NCI-H446 treated with DMSO at 0.1 percent for 48 hours (cell line): ENCODE results near the gene PLGRKT.
"Not testable (repeated sequence)": the region's sequence is repeated elsewhere in the genome, so short reads cannot be mapped to it uniquely, and the experiment has no call there.

Experiments used
- DNase-seq: peaks from one replicate; lab custom pipeline; 2025; lab: John Stamatoyannopoulos, UW

The PLGRKT gene

DNA sequence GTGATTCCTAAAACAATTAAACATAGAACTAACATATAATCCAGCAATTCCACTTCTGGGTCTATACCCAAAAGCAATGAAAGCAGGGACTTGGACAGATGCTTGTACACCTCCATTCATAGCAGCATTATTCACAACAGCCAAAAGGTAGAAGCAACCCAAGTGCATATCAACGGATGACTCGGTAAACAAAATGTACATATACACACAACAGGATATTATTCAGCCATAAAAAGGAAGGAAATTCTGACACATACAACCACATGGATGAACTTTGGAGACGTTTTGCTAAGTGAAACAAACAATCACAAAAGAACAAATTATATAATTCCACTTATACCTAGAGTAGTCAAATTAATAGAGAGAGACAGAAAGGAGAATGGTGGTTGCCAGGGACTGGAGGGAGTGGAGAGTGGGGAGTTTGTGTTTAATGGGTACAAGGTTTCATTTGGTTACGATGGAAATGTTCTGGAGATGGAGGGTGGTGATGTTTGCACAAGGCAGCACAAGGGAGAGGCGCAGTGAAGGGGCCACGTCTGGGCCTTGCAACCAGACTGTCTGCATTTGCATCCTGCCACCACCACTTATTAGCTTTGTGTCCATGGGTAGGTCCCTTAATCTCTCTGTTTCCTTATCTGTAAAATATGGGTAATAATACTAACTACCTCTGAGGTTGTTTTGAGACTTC lies 61.8 kb downstream of the PLGRKT start:
- DNase-seq = no peak

DNA sequence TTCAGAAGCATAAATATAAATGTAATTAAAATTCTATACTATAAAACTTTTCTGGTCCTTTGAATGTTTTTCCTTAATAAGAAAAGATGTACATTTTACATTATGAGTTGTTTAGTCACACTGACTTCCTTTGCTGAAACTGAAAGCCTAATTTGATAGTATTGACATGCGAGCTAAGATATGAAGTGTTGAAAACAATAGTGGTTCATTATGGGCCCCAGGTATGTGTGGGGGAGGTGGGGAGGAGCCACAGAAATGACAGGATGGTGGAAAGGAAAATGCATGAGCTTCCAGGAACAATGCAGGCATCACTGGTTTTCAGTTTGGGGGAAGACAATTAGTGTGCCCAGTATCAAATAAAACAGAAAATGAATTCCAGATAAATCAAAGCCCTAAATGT lies 62.6 kb downstream of the PLGRKT start:
- DNase-seq = no peak

DNA sequence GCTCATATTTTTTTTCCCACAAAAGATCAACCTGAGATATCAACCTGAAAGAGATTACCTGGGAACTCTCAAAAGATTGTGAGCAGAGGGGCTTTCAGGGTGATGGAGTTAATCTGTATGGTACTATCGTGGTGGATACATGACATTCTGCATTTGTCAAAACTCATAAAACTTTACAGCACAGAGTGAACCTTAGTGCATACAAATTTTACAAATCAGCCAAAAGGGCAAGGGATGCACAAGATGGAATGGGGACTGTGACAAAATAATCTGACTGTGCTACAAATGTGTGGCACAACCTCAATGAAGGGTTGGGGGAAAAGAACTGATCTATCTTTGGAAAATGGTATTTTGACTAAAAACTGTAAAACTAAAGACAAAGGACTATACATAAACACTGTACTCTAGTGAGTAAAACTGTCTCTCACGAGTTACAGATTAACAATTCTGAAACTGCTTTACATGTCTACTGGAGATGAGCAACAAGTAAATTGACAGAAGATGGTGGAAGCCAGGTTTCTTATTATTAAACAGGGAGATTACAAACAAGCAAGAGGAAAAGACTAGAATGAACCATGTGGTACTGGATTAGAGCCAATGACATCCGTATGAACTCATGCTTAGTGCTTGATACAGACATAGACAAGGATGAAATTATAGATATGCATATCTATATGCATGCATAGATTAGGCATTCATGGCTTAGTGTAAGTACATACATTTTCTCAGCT lies 73.3 kb downstream of the PLGRKT start:
- DNase-seq = no peak

DNA sequence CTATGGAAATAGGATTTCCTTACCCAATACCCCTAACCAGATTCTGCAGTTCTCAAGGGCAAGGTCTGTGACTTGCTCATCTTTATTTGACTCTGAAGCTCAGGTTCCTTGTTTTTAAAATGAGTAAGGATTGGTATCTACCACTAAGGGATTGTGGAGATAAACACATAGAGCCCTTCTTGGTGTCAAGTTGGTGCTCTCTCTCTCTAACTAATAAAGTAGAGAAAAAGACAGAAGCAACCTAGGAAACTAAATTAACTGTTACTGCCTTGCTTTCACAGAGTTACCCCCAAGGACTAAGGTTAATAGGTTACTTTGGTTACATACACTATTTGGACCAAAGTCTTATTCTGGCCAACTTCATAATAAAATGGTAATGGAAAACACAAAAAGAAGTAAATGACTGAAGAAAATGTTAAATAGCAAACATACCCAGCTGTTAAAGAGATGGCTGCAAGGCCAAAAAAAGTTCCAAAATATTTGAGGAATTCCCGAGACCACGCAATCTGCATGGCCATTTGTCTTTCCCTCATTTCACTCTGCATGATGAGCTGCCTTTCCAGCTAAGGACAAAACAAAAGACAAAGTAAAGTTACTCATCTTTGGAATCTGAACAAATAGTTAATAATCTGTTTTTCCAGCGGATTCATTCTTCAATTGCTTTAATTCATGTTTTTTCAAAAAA lies 76.3 kb downstream of the PLGRKT start:
- DNase-seq = no peak

DNA sequence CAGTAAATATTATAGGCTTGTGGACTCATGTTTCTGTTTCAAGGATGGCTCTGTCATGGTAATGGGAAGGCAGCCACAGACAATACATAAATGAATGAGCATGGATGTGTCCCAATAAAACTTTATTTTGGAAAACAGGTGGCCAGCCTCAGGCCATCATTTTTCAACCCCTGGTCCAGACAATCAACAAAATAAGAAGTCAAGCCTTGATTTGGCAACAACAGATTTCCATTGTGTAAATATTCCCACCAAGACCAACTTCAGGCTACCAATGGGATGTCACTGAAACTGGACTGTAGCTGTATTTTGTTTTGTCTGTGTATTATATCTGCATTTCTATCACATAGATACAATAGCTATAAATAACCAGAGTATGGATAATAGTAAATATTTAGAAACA lies 77.4 kb downstream of the PLGRKT start:
- DNase-seq = no peak

DNA sequence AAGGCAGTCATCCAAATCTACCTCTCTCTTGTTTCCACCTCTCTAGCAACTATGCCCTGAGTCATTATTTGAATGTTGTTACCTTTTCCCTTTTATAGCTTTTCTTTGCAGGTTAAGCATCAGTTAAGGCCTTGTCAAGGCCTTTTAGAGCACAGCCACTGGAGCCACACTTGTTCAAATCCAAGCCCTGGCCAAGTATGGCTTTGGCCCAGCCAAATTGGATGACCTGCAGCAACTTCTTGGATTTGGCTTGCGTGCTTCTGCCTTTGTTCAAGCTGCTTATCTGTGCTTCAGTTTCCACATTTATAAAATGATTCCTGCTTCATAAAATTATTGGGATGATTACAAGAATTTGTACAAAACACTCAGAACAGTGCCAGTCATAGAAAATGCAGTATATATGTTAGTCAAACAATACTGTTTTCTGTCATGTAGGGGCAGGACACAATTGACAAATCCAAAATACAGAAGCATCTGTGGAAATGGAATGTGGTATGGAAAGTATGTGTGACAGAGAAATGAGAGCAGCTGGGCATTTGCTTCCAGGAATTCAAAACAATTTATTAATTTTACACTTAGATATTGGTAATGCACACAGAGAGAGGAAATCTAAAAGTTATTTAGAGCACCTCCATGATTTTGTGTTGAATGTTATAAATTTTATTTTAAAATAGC lies 80.2 kb downstream of the PLGRKT start:
- DNase-seq = no peak

DNA sequence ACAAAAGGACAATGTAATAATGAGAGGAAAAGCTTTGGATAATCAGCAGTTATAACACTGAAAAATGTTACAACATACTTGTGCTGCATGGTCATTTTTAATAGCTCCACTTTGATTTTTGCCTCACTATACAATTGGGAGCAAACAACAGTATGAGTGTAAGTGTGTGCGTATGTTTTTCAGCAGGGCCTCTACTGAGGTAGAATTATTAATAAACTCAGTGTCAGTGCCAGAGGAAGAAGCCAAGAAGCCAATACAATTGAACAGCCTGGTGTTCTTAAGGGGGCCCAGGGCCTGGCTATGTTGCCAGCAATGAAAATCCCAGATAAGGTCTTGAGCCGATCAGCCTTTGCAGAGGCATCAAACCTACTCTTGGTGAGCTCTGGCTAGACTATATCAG lies 81.9 kb downstream of the PLGRKT start:
- no peak for DNase-seq

DNA sequence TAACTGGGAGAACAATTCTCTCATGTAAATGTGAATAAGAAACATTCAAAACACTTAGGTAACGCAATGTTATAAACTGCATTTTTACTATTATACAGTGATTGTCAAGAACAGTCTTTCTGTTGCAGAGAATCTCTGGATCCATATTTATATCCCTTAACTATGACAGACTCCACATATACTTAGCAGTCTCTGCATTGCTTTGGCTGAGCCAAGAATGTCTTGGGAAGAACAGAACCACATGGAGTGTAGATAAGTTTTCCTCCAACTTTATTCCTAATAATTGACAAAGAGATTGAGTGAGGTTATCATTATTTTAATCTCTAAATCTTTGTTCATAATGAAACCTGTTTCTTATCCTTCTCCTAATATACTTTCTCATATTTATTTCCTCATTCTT lies 82.5 kb downstream of the PLGRKT start:
- DNase-seq = no peak

DNA sequence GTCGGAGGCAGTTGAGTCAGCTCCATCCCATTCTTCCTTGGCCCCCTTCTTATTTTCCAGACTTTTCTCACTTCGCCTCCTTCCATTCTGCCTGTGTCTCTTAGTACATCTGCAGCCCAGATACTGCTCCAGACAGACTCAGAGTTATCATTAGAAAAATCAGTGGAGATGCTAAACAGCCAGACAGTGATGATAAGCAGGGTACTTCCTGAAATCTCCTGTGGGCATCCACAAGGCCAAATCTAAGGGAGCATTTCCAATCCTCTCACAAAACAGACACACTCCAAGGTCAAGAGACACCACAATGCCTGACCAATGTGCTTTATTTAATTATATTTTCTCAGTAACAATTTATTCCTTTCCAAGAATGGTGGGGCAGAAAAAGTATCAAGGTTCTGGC lies 83.5 kb downstream of the PLGRKT start:
- no peak for DNase-seq

DNA sequence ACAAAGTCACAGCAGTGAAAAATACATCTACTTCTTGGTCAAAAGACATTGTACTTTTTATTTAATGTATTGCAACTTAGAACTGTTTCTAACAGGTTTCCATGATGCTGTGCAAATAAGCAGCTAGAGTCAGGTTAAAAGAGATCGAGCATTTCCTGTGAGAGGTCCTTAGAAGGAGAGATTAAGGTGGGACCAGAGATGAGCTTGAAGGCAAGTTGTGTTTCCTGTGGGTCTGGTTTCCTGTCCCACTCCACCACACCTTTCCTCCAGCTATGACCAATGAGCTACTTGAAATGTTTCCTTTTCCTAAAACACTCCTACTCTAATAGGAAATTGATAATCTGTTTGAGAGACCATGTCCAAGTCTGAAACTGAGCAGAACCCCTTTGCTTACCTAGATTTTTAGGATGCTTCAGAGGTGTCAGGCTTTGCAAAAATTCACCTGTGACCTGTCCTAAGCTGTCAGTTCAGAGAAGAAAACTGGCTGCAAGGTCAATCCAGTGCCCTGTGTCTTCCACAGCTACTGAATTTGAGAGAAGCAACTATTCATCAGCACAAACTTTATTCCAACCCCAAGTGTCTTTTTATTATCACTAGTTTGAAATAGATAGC lies 85.0 kb downstream of the PLGRKT start:
- DNase-seq = no peak

DNA sequence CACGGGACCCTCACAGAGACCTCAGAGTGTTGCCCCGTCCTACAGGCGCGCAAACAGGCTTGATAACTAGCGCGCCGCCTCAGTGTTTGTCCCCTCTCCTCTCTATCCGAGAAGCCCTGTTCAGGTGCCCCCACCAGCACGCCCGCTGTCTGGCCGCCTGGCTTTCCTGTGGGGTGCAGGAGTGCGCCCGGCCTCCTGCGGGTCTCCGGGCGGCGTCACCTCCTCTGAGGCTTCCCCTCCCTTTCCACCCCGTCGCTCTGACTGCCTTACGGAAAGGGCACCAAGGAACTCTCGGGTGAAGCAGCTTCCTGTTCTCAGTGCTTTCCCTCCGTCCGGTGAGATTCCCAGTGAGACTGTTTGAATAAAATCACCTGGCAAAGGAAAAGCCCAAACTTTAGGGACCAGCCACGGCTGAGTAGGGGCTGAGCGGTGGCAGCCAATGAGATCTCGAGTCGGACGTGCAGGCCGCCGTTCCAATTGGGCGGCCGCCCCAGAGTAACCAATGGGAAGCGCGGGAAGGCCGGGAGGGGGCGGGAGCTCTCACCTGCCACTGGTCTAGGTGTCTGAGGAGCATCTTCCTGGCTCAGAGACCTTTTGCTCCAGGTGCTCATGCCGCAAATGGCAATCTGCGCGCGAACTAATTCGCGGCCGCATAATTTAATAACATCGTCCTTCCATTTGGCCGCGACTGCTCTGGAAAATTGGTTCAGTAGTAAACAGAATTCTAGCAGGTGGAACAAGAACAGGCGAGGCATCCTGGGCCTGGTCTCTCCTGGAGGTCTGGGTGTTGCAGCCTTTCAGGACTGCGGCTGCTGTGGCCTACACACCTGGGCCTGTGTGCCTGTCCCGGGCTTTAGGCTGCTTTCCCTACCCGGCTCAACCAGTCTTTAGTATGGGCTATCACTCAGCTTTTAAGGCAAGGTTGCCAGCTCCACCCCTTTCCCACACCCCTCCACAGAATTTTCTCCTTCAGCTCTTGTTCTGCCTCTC lies 98.4 kb downstream of the PLGRKT start, which contains the start of gene RLN1:
TSS of gene RLN1 (minus strand) at position 885 of the 990 bp plus-strand sequence. CDS start at position 755, 130 bp downstream.
- DNase-seq = not testable (repeated sequence)

DNA sequence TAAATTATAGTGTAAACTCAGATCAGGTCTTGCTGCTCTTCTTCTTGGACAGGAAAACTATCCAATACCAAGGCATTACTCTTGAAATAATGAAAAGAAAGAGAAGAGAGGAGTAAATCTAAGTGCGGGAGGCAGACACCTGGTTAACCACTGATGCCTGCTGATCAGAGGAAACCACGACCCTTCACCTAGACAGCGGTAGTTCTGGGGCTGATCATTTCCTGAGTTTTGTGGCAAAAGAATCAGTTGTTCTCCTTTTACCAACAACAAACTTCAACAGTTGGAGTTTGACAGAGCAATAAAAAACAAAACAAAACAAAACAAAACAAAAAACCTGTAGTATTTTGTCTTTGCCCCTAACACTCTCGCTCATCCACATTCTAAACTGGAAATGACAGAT lies 101.0 kb downstream of the PLGRKT start:
- DNase-seq = no peak

DNA sequence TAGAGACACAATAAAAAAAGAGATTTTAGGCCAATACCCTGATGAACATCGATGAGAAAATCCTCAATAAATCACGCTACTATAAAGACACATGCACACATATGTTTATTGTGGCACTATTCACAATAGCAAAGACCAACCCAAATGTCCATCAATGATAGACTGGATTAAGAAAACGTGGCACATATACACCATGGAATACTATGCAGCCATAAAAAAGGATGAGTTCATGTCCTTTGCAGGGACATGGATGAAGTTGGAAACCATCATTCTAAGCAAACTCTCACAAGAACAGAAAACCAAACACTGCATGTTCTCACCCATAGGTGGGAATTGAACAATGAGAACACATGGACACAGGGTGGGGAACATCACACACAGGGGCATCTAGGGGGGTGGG lies 106.4 kb downstream of the PLGRKT start:
- not testable (repeated sequence) for DNase-seq

DNA sequence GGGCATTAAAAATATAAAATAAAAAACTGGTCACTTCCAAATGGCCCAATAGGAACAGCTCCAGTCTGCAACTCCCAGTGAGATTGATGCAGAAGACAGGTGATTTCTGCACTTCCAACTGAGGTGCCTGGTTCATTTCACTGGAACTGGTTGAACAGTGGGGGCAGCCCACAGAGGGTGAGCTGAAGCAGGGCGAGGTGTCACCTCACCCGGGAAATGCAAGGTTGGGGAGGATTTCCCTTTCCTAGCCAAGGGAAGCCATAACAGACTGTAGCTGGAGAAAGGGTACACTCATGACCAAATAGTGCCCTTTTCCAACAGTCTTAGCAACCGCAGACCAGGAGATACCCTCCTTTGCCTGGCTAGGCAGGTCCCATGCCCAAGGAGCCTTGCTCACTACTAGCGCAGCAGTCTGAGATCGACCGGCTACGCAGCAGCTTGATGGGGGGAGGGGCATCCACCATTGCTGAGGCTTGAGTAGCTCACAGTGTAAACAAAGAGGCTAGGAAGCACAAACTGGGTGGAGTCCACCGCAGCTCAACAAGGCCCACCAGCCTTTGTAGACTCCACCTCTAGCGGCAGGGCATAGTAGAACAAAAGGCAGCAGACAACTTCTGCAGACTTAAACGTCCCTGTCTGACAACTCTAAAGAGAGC lies 110.7 kb downstream of the PLGRKT start:
- no peak for DNase-seq

DNA sequence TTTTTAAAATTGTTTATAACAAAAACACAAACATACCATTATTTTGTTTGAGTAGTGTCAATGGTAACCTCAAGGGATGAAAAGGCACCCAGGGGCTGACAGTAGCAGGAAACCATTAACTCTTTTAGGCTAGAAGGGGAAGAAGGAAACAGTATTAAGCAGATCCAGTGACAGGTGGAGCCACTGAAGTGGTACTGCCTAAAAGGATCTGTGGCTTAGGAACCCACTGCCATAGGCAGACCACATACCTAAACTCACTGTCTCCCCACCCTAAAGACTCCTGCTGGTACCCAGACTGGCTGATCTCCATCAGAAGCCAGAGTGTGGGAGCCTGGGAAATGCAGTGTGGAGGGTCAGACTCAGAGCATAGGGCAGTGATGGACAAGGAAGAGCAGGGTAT lies 111.5 kb downstream of the PLGRKT start:
- no peak for DNase-seq

DNA sequence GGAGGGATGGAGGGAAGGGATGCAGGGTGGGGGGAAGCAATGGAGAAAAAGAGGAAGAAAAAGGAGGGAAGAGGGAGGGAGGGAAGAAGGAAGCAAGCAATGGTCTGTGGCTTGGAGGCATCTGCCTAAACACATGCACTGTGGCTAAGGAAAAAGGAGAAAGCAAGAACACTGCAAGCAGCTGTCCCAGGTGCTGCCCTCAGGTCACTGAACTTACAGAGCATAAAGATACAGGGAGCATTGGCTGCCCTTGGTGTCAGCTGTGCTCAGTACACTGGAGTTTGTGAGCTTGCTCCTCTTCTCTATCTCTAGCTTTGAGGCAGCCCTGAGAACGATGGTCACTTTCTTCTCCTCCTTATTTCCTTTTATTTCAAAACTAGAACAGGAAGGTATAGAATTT lies 116.1 kb downstream of the PLGRKT start:
- not testable (repeated sequence) for DNase-seq

DNA sequence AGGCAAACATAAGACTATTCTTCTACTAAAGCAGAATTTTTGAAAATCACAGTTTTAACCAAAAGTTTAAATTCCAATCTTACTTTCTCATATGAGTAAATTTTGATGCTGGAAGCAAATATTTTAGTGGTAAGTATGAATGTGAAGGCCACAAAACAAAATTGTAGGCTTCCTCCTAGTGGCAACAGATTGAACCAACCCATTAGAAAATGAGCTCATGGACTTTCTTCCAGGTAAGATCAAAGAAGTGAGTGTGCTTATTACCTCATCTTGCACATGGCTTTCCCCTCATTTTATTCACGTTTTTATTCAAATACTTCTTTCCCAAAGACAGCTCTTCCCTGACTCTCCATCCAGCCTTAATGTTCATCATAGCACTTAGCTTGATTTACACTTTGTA lies 116.7 kb downstream of the PLGRKT start:
- no peak for DNase-seq

DNA sequence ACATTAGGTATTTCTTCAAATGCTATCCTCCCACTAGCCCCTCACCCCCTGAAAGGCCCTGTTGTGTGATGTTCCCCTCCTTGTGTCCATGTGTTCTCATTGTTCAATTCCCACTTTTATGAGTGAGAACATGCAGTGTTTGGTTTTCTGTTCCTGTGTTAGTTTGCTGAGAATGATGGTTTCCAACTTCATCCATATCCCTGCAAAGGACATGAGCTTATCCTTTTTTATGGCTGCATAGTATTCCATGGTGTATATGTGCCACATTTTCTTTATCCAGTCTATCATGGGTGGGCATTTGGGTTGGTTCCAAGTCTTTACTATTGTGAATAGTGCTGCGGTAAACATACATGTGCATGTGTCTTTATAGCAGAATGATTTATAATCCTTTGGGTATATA lies 121.3 kb downstream of the PLGRKT start:
- DNase-seq = not testable (repeated sequence)

DNA sequence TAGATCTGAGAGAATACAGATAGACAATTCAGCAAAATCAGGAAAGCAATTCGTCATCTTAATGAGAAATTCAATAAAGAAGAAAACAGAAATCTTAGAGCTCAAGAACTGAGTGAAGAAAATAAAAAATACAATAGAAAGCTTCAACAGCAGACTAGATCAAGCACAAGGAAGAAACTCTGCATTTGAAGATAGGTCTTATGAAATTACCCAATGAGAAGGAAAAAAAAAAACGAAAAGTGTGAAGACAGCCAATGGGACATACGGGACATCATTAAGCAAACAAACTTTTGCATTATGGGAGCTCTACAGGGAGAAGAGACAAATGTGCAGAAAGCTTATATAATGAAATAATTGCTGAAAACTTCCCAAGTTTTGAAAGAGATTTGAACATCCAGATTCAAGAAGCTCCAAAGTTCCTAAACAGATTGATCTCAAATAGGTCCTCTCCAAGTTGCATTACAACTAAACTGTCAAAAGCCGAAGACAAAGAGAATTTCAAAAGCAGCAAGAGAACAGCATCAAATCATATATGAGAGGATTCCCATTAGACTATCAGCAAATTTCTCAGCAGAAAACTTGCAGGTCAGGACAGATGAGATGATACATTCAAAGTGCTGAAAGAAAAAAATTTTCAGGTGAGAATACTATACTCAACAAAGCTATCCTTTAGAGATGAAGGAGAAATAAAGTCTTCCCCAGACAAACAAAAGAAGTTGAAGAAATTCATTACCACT lies 122.4 kb downstream of the PLGRKT start:
- no peak for DNase-seq

DNA sequence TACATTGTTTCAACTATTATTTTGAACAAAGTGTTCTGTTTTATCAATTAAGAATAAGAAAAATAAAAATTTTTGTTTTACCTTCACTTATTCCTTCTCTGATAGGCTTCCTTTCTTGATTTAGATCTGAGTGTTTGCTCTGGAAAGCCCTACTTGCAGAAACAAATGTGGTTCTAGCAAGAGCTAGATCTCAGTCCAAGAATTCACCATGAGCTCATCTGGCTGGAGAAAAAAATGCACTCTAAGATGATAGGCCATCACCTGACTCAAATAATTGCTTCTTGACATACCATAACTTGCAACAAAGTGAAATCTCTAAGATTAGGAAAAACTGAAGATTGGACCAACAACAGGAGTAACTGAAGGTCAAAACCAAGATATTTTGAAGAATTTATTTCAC lies 126.9 kb downstream of the PLGRKT start:
- no peak for DNase-seq
